Glutamatergic neuron (in vitro differentiated cells): ENCODE results near the gene POLR1G. TPM values are rescaled to one million over a fixed set of nuclear protein-coding genes. Genes with fewer than 3 reads are reported as not detected.

Source experiments
- DNase-seq: peaks from one replicate; pipeline ENCODE4 v3.0.0; 2022
- H3K27ac Mint-ChIP-seq: one replicate; pipeline ENCODE4 v1.8.0; 2020; ENCODE audit warnings: mild to moderate bottlenecking, mixed read lengths, inconsistent platforms; ENCODE audit not compliant: unreplicated experiment
- H3K27me3 Mint-ChIP-seq: one replicate; pipeline ENCODE4 v1.8.0; 2020; ENCODE audit warnings: mild to moderate bottlenecking, moderate library complexity, mixed read lengths, inconsistent platforms; ENCODE audit not compliant: unreplicated experiment
- H3K36me3 Mint-ChIP-seq: one replicate; pipeline ENCODE4 v1.8.0; 2020; ENCODE audit warnings: mild to moderate bottlenecking, mixed read lengths, inconsistent platforms; ENCODE audit not compliant: unreplicated experiment
- H3K4me1 Mint-ChIP-seq: one replicate; pipeline ENCODE4 v1.8.0; 2020; ENCODE audit warnings: mild to moderate bottlenecking, low read depth, mixed read lengths, inconsistent platforms; ENCODE audit not compliant: unreplicated experiment
- H3K4me3 Mint-ChIP-seq: one replicate; pipeline ENCODE4 v1.8.0; 2020; ENCODE audit warnings: mild to moderate bottlenecking, mixed read lengths, inconsistent platforms; ENCODE audit not compliant: unreplicated experiment
- H3K9me3 Mint-ChIP-seq: one replicate; pipeline ENCODE4 v1.8.0; 2020; ENCODE audit warnings: mild to moderate bottlenecking, moderate library complexity, mixed read lengths, inconsistent platforms; ENCODE audit not compliant: unreplicated experiment
- CTCF ChIP-seq: fragments of 200-600 bp; sonication (generic); IDR thresholded peaks from one replicate; pipeline ENCODE4 v1.5.0; 2021; ENCODE audit not compliant: partially characterized antibody, unreplicated experiment
- total RNA-seq: library from RNA; stranded (reverse); fragmentation: NEBNext Ultra II Directional; extraction: Animal tissue kit (Norgen Biotek cat#: 25700); gene quantifications from one replicate; pipeline ENCODE4 v1.2.1, GENCODE V29; 2021; ENCODE audit not compliant: unreplicated experiment

Gene POLR1G
- total RNA-seq, 1 donor from 2014 or later: 4.3 TPM

- DNase-seq: no peak
- no peak overlapping the region for H3K27ac Mint-ChIP-seq
- no peaks in the 10 kb centered on the region for H3K36me3 Mint-ChIP-seq
- H3K4me1 Mint-ChIP-seq: peaks cover 1% of the 10 kb centered on the region
- H3K27me3 Mint-ChIP-seq: peaks cover 3% of the 10 kb centered on the region
- no peak for TF ChIP-seq CTCF
- H3K9me3 Mint-ChIP-seq: peaks cover 3% of the 10 kb centered on the region
- no peak overlapping the region for H3K4me3 Mint-ChIP-seq
Observed at GRCh38 chr19:45439190-45439568, 32.7 kb downstream of the POLR1G start.

- peaks cover 3% of the 10 kb centered on the region for H3K9me3 Mint-ChIP-seq
- peak overlapping the region; percentile 78 for H3K4me3 Mint-ChIP-seq
- H3K27ac Mint-ChIP-seq: no peak overlapping the region
- H3K4me1 Mint-ChIP-seq: peaks cover 1% of the 10 kb centered on the region
- DNase-seq: peak; percentile 87
- no peaks in the 10 kb centered on the region for H3K36me3 Mint-ChIP-seq
- peaks cover 6% of the 10 kb centered on the region for H3K27me3 Mint-ChIP-seq
- peak; percentile 100 for TF ChIP-seq CTCF
Observed at GRCh38 chr19:45439569-45440258, 33.3 kb downstream of the POLR1G start.

GRCh38 chr19:45440259-45440638 is 33.8 kb downstream of the POLR1G start:
- Mint-ChIP-seq H3K4me1 (peaks cover 1% of the 10 kb centered on the region), H3K36me3 (no peaks in the 10 kb centered on the region), H3K27me3 (peaks cover 6% of the 10 kb centered on the region), H3K4me3 (peak overlapping the region; percentile 78), H3K27ac (no peak overlapping the region), H3K9me3 (peaks cover 3% of the 10 kb centered on the region)
- no peak for DNase-seq
- no peak for TF ChIP-seq CTCF

- DNase-seq: no peak
- Mint-ChIP-seq H3K36me3 (no peaks in the 10 kb centered on the region), H3K27ac (no peak overlapping the region), H3K9me3 (peaks cover 4% of the 10 kb centered on the region), H3K27me3 (peaks cover 7% of the 10 kb centered on the region), H3K4me3 (peak overlapping the region; percentile 78), H3K4me1 (peaks cover 1% of the 10 kb centered on the region)
- no peak for TF ChIP-seq CTCF
Observed at GRCh38 chr19:45440873-45441654, 34.6 kb downstream of the POLR1G start.

GRCh38 chr19:45442408-45442777 is 35.9 kb downstream of the POLR1G start:
- H3K9me3 Mint-ChIP-seq: peaks cover 6% of the 10 kb centered on the region
- H3K4me3 Mint-ChIP-seq: peak overlapping the region; percentile 81
- H3K27ac Mint-ChIP-seq: peak overlapping the region; percentile 24
- peaks cover 1% of the 10 kb centered on the region for H3K4me1 Mint-ChIP-seq
- no peak for TF ChIP-seq CTCF
- no peaks in the 10 kb centered on the region for H3K36me3 Mint-ChIP-seq
- H3K27me3 Mint-ChIP-seq: peaks cover 10% of the 10 kb centered on the region
- DNase-seq: no peak
